HG02870 (cell line): ENCODE results near the gene HSD17B12.
A peak's percentile ranks its signal among the peaks of the same experiment; 100 is the strongest.

Experiments used
- ATAC-seq: cut with Tn5 transposase; IDR thresholded peaks from one replicate; pipeline ENCODE4 v1.9.1; 2021; ENCODE audit warnings: mild to moderate bottlenecking, moderate library complexity; ENCODE audit not compliant: unreplicated experiment

Gene HSD17B12

DNA sequence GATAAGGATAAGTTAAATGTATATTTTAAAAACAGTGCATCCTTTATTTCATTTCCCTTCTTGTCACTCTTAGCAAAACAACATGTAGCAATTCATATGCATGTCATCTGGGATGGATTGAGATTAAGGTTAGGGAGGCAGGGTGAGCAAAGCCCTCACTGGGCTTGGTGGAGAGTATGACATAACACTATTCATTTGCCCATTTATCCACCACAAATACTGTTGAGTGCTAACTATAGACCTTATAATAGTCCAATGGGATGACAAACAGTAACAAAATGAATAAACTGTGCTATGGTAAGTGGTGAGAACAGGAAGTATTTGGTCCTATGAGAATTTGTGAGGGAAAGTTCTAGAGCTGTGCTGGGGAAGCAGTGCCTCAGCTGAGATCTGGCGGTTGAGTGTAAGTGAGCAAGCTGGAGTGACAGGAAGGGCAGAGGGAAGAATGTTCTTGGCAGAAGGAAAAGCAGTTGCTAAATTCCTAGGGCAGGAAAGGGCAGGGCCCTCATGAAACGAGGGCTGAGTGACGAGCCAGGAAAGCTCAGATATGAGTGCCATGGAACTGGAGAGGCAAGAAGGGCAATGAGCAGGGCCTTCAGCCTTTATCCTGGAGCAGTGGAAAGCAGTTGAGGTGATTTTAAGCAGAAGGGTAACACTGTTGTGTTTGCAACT is 6.7 kb downstream of the HSD17B12 start:
- no peak for ATAC-seq

DNA sequence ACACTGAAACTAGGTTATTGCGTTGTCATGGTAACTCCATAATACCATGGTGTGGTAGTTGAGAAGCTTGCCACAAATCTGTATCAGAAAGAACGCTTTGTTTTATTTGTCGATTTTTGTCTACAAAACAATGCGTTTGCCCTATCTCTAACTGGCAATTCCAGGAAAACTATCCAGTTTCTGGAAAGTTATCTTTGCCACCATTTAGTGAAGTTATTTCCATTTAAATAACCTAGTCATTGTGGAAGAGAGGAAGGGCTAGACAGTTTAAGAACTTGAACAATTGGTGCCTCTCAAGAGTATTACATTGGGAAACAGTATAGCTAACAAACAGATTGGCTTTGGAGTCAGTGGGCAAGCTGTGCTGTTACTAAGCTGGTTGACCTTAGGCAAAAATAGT is 7.9 kb downstream of the HSD17B12 start:
- ATAC-seq, result no peak

DNA sequence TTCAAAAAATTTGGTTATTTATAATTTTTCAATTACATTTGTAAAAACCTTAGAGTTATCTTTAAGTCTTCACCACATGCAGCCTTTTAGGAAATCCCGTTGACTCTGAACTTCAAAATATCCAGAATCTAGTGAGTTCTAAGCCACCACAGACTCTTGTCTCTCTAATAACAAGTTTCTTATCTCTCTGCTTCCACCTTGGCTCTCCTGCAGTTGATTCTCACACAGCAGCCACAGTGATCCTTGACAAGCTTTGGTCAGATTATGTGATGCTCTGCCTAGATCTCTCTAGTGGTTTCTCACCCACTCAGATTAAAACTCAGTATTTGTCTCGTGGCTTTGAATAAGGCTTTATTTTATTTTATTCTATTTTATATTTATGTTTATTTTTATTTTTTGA is 8.6 kb downstream of the HSD17B12 start:
- no peak for ATAC-seq

DNA sequence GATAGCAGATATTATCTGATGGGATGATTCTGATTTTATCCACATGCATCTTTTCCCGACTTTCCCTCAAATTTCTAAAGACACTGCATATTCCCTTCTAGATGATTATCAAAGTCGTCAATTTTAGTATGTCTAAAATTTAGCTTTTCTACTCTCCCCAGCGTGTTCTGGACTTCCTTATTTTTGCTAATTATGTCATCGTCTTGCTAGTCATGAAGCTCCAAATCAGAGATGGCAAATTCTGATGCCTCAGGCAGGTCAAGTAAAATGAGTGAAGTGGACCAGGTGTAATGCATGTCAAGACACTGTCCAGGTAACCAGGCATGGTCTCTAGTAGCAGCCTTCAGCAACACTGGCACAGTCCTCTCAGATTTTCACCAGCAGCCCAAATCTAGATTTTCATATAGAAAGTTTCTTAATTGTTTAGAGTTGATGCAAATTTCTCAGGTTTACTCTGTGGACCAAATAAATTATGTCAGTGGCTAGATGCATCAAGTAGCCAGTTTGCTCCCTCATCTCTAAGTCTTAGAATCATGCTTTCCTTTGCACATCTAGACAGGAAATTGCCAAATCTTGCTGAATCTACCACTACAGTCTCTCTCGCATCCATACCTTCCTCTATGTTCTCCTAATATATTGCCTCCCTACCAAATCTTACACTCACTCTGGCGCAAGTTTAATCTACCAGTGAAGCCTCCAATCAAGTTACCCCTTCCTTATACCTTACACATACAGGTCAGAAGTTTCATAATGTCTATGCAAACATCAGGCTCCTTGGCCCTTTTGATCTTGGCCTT is 10.6 kb downstream of the HSD17B12 start:
- ATAC-seq, result no peak

DNA sequence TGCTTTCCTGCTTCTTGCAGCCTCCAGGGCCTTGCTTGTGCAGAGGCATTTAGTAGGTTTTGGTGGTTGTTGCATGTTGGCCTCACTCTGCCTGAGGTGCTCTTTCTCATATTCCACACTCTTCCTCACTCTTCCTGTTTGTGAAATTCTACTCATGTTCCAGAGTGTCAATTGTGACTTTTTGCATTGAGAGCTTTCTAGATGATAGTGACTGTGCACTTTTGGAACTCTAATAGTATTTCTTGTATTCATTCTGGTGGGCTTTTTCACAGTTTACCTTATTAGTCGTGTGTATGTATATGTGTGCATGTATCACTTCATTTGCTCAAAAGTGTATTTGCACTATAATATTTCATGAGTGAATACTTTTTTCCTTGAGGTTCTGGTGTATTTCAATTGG is 11.3 kb downstream of the HSD17B12 start:
- no peak for ATAC-seq

DNA sequence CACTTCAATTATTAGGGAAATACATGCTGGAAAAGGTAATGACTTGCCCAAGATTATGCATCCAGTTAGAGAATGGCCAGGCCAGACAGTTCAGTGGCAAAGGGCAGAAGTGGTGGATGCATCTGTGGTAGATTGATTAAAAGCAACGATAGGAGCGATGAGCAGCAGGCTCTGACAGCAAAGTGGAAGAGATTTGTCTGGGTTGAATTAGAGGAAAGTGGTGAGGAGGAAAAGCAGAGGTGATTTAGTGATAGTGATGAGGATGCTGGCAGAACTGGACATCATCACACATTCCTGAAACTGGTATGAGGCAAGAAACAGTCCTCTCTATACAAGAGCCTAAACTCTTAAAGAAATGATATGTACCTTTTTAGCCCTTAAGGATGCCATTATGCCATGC is 12.5 kb downstream of the HSD17B12 start:
- ATAC-seq, result no peak

DNA sequence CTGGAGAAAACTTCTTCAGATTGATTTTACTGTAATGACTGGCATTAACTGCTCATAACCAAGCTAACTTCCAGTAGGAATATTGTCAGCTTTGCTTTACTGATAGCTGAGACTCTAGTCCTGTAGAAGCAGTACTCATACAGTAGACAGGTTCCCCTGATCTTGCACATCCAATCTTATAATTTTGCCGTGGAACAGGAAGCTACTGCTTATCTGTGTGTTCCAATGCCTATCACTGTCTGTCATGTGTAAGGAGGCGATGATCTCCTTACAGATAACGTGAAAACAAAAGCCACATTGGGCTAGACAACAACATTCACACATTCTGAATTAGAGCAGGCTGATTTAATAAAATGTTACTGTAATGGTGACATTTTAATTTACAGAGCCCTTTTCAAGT is 13.2 kb downstream of the HSD17B12 start:
- ATAC-seq, result no peak

DNA sequence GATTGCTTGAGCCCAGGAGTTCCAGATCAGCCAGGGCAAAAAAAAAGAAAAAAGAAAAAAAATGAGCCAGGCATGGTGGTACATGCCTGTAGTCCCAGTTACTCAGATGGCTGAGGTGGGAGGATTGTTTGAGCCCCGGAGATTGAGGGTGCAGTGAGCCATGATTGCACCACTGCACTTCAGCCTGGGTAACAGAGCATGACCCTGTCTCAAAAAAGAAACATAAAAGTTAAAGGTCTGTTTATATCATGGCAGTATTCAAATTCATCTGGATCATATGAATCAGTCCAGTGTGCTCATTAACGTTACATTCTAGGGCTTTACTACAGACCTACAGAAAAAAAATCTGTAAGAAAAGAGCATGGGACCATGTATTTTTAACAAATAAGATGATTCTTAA is 13.9 kb downstream of the HSD17B12 start:
- peak; percentile 58 for ATAC-seq

DNA sequence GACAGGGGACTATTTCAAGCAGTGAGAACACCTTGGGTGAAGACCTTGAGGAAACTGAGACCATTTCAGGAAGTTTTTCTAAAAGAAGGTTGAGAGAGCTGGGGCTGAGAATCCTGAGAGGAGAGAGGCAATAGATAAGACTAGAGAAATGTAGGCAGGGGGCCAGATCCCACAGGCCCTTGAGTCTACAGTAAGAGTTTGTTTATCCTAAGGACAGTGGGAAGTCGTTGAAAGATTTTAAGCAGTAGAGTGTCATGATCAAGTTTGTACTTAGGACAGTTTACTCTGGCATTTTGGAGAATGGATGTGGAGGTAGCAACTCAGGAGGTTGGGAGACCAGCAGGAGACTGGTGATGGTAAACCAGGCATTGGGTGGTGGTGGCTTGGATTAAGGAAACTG is 17.1 kb downstream of the HSD17B12 start:
- ATAC-seq, result no peak

DNA sequence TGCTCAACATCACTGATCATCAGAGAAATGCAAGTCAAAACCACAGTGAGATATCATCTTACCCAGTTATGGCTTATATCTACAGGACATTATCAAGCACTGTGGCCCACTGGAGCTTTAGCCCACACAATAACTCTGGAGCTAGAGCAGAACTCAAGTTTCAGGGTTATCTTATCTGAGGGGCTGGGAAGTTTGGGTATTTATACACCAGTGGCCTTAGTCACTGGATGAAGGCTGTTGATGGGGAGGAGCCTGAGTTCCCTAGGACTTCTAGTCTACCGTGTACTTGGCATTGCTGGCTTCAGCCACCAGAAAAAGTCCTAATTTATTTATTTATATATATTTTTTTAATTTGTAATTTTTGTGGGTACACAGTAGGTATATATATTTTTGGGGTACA is 19.3 kb downstream of the HSD17B12 start:
- ATAC-seq, result no peak

DNA sequence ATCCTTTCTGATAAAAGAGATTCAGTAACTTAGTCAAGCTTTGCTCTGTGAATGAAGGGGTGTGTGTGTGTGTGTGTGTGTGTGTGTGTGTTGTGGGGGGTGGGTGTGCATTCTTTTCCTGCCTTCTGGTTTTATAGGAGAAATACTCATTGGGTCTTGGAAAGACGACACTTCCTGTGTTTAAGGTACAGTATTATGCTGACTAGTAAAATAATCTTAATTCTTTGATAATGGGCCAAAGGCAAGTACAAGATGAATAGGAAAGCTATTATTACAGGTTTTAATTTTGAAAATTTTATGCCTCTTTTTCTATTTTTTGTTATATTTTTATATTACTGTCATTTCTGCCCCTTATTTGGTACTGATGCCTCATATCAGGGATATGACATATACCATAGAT is 26.1 kb downstream of the HSD17B12 start:
- no peak for ATAC-seq

DNA sequence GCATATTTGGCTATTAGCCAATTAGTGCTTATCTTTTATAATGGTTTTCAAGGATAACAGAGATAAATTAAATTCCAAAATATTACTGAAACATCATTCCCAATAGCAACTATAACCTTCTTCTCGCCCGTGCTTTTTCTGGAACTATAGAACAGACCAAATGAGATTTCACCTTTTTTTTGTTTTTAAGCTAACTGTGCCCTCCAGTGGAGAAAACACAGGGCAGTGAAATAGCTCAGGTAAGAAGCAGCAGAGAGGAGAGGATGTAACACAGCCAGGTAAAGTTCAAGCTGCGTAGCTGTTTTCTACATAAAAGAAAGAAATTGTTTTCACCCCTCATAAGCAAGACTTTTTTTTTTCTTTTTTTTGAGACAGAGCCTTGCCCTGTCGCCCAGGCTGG is 28.2 kb downstream of the HSD17B12 start:
- no peak for ATAC-seq

DNA sequence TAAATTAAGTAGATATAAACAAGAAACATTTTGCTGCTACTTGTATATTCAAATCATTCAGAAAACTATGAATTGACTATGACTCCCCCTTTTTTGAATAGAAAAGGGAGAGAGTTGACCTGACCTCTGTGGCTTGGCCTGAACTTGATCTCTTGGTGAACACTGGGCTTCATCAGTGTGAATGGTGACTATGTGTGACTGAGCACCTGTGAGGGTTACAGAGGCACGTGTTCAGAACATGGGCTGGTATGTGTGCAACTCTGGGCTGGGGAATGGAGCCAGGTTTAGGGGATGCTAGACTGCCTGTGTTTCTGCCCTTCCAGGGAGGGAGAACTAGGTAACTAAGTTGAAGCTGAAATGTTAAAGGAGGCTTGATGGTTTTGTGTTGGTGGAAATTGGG is 29.2 kb downstream of the HSD17B12 start:
- no peak for ATAC-seq

DNA sequence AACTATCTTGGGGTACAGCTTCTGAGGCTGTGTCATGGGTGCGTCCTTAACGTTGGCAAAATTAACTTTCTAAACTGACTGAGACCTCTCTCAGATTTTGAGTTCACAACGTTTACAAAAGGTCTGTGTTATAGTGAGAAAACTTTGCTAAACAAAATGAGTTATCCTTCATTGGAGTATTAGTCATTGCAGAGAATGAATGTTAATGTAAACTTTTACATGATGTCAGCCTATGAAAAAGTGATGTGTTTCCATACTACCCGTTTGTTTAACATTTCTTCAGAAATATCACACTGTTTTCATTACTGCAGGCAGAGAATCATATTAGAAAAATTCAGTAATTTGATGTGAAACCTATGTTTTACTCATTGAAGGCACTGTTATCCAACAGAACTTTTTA is 32.1 kb downstream of the HSD17B12 start:
- no peak for ATAC-seq

DNA sequence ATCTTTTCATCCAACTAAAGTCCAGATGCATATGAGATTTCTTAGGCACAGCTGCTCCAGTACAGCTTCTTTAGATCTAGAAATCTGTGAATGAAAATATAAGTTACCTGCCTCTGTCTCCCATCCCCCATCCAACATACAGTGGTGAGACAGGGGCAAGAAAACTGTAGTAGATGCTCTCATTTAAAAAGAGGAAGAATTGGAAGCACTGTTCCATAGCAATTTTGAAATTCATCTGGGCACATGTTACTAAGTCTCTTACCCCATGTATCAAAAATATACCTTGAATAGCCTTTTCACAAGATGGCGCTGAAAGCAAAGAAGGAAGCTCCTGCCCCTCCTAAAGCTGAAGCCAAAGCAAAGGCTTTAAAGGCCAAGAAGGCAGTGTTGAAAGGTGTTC is 37.8 kb downstream of the HSD17B12 start:
- ATAC-seq, result no peak

DNA sequence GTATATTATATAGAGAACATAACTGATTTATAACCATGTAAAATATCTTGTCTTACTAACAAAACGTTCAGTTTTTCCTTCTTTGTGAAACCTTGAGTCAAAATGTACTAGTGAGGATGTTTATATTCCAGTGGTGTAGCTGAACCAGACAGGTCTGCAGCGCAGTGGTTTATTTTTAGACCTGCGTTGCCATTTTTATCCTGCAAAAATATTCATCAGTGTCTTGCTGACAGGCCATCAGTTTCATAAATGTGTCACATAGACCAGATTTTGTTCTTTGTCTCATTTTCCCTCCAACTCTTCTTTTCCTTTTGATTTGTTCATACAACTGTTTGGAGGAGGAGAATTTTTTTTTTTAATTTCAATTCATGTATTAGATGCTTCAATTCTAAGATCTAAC is 43.1 kb downstream of the HSD17B12 start:
- no peak for ATAC-seq

DNA sequence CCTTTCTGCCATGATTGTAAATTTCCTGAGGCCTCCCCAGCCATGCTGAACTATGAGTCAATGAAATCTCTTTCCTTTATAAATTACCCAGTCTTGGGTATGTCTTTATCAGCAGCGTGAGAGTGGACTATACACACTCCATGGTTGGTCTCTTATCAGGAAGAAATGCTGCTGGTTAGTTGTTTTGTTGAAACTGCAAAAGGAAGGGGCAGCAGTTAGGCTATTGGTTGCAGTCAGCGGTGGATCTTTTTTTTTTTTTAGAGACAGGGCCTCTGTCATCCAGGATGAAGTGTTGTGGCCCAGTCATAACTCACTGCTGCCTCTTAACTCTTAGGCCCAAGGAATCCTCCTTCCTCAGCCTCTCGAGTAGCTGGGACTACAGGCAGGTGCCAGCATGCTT is 51.7 kb downstream of the HSD17B12 start:
- ATAC-seq, result no peak

DNA sequence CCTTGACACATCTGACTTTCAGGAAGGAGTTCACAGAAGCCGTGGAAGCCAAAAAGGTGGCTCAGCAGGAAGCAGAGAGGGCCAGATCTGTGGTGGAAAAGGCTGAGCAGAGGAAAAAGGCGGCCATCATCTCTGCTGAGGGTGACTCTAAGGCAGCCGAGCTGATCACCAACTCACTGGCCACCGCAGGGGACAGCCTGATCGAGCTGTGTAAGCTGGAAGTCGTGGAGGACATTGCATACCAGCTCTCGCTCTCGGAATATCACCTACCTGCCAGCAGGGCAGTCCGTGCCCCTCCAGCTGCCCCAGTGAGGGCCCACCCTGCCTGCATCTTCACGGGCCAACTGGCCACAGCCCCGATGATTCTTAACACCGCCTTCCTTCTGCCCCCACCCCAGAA is 53.7 kb downstream of the HSD17B12 start:
- no peak for ATAC-seq

DNA sequence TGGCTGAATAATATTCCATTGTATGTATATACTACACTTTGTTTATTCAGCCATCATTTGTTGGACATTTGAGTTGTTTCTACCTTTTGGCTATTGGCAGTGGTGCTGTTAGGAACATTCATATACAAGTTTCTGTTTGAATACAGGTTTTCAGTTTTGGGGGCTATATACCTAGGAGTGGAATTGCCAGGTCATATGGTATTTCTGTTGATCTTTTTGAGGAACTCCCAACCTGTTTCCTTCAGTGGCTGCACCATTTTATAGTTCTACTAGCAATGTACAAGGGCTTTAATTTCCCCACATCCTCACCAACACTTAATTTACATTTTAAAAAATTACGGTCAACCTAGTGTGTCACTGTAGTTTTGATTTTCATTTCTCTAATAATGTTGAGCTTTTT is 54.6 kb downstream of the HSD17B12 start:
- ATAC-seq, result no peak

DNA sequence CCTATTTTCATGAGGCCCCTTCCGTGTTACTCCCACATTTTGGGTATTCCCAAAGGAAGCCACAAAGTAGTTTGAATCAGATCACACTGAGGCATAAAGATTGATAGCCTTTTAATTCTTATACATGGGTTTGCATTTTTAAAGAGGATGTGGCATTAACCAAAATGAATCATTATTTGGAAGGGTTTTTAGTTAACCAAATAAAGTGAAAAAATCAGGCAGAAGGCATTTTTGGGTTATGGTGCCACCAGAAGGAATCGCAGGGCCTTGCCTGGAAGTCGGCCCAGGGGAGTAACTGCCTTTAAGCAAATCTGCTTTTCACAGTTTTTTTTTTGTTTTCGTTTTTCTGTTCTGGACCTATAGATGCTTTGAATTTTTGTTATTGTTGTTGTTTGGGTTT is 55.4 kb downstream of the HSD17B12 start:
- ATAC-seq, result no peak

DNA sequence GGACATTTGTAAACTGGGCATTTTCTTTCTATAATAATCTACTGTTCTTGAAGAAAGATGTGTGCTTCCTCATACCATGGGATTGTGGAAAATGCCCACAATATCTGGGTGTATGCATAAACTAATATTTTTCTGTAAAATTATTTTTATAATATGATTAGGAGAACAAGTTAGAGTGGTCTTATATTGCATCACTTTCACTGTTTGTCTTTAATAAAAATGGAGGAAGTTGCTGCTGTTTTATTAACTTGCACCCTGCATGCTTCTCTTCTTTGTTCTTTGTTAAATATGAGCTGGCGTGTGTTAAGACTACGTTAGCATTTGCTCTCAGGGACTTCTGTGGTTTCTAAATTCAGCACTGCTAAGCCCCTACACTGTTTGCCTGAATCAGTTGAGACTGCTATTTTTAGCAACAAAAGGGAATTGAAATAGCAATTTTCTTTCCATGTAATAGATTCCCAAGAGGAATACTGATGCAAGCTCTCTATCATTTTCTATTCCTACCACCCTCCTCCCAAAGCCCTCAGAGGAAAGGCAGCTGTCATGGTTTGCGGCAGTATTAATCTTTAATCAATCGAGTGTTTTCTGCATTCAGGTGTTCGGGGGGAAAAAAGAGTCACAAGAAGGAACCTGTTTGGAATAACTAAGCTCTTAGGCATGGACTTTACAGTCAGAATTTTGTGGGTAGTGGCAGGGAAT is 56.1 kb downstream of the HSD17B12 start:
- no peak for ATAC-seq

DNA sequence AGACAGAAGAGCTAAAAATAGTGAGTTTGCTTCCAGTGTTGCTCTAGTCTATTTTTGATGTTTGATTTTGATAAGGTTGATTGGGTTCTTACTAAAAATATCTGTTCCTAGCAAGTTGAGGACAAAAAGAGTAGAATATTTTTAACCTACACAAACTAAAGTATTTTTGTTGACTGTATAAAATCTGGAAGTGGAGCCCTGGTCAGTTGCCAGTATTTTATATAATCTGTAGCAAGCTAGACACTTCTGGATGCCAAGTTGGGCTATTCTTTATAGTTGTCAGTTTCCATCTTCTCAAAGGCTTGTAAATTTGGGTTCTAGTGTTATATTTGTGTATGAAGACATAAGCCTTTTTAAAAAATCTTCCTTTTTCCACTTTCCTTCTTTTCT is 56.7 kb downstream of the HSD17B12 start:
- no peak for ATAC-seq
